Measurements from ENCODE around the gene PTAR1. TPM values are rescaled to one million over a fixed set of nuclear protein-coding genes. Genes with fewer than 3 reads are reported as not detected.

PTAR1 gene
- total RNA-seq, 2 donors from 2014 or later: 70.9 to 75.0 TPM

Other genes starting within 250 kb of the PTAR1 start
- gene APBA1, start 87.6 kb downstream of the PTAR1 start, total RNA-seq: 1 to 10 TPM in 1 of 2 donors, under 1 TPM in 1; 0.74 to 1.2 TPM
- gene CFAP95, start 60.8 kb upstream of the PTAR1 start, total RNA-seq: not detected